Measurements from ENCODE around the gene ZNF362. TPM values are rescaled to one million over a fixed set of nuclear protein-coding genes. Genes with fewer than 3 reads are reported as not detected.

ZNF362 gene
- total RNA-seq, 1 donor: 9.5 TPM

GRCh38 chr1:33275706-33276572, 19.6 kb downstream of the ZNF362 start:
- H3K4me3 ChIP-seq (ENCODE audit: low read depth, low read length): no peak overlapping the region
- no peak for TF ChIP-seq CTCF (IDR thresholded peaks at IDR 0.05; ENCODE audit: insufficient read depth, low read depth, low read length)
- DNase-seq (ENCODE audit: low read depth): no peak

GRCh38 chr1:33276573-33277298, 20.4 kb downstream of the ZNF362 start:
- DNase-seq (ENCODE audit: low read depth): no peak
- no peak for TF ChIP-seq CTCF (IDR thresholded peaks at IDR 0.05; ENCODE audit: insufficient read depth, low read depth, low read length)
- no peak overlapping the region for H3K4me3 ChIP-seq (ENCODE audit: low read depth, low read length)

- no peak for DNase-seq (ENCODE audit: low read depth)
- no peak overlapping the region for H3K4me3 ChIP-seq (ENCODE audit: low read depth, low read length)
- TF ChIP-seq CTCF (IDR thresholded peaks at IDR 0.05; ENCODE audit: insufficient read depth, low read depth, low read length): no peak
Measured at GRCh38 chr1:33277488-33278084, 21.3 kb downstream of the ZNF362 start.

GRCh38 chr1:33280091-33280661, 23.9 kb downstream of the ZNF362 start:
- no peak for TF ChIP-seq CTCF (IDR thresholded peaks at IDR 0.05; ENCODE audit: insufficient read depth, low read depth, low read length)
- H3K4me3 ChIP-seq (ENCODE audit: low read depth, low read length): no peak overlapping the region
- DNase-seq (ENCODE audit: low read depth): no peak

- H3K4me3 ChIP-seq (ENCODE audit: low read depth, low read length): no peak overlapping the region
- TF ChIP-seq CTCF (IDR thresholded peaks at IDR 0.05; ENCODE audit: insufficient read depth, low read depth, low read length): no peak
- no peak for DNase-seq (ENCODE audit: low read depth)
Measured at GRCh38 chr1:33281554-33282303, 25.4 kb downstream of the ZNF362 start.

- no peak overlapping the region for H3K4me3 ChIP-seq (ENCODE audit: low read depth, low read length)
- DNase-seq (ENCODE audit: low read depth): no peak
- no peak for TF ChIP-seq CTCF (IDR thresholded peaks at IDR 0.05; ENCODE audit: insufficient read depth, low read depth, low read length)
Measured at GRCh38 chr1:33282791-33283190, 26.5 kb downstream of the ZNF362 start.

All from fibroblast of villous mesenchyme (primary cell).